ENCODE measurements around the gene UNC119.

The UNC119 gene

GRCh38 chr17:28520687-28521086 lies 31.7 kb downstream of the UNC119 start:
- no peak for DNase-seq

- DNase-seq: no peak
Measured at GRCh38 chr17:28519236-28519635, 33.2 kb downstream of the UNC119 start.

GRCh38 chr17:28518578-28518977 lies 33.8 kb downstream of the UNC119 start:
- no peak for DNase-seq

GRCh38 chr17:28518132-28518531 lies 34.3 kb downstream of the UNC119 start:
- no peak for DNase-seq

- DNase-seq: no peak
Measured at GRCh38 chr17:28515518-28515917, 36.9 kb downstream of the UNC119 start.

- DNase-seq: no peak
Measured at GRCh38 chr17:28514561-28515002, 37.8 kb downstream of the UNC119 start.

- DNase-seq: no peak
Measured at GRCh38 chr17:28513476-28513875, 38.9 kb downstream of the UNC119 start.

GRCh38 chr17:28511858-28512461 lies 40.5 kb downstream of the UNC119 start:
- DNase-seq: no peak

GRCh38 chr17:28509789-28510188 lies 42.6 kb downstream of the UNC119 start:
- DNase-seq: no peak

- DNase-seq: no peak
Measured at GRCh38 chr17:28508211-28508724, 44.2 kb downstream of the UNC119 start.

- DNase-seq: no peak
Measured at GRCh38 chr17:28507567-28508203, 44.7 kb downstream of the UNC119 start.

- no peak for DNase-seq
Measured at GRCh38 chr17:28506763-28507487, 45.5 kb downstream of the UNC119 start.

- DNase-seq: no peak
Measured at GRCh38 chr17:28505986-28506665, 46.3 kb downstream of the UNC119 start, which contains the start of gene FOXN1. FOXN1 (plus strand) TSS chr17:28506348; CDS start chr17:28523970, 17,622 bp downstream.

GRCh38 chr17:28503420-28503819 lies 49.0 kb downstream of the UNC119 start:
- DNase-seq: no peak

- no peak for DNase-seq
Measured at GRCh38 chr17:28501421-28502284, 50.8 kb downstream of the UNC119 start.

- DNase-seq: no peak
Measured at GRCh38 chr17:28500712-28501379, 51.6 kb downstream of the UNC119 start.

GRCh38 chr17:28499684-28500357 lies 52.6 kb downstream of the UNC119 start:
- no peak for DNase-seq

GRCh38 chr17:28499364-28499664 lies 53.1 kb downstream of the UNC119 start:
- DNase-seq: no peak

GRCh38 chr17:28498652-28499363 lies 53.6 kb downstream of the UNC119 start:
- no peak for DNase-seq

- DNase-seq: no peak
Measured at GRCh38 chr17:28497931-28498330, 54.5 kb downstream of the UNC119 start.
